Duodenal mucosa (tissue), 2 donors: ENCODE results near the gene DENND1B.

Experiments
- H3K27ac ChIP-seq: one replicate; pipeline ENCODE4 v1.7.0; 2013; ENCODE audit warnings: low read depth, low read length
- H3K27me3 ChIP-seq, 2 donors: one replicate each; pipeline ENCODE4 v1.7.0; 2013; ENCODE audit warnings: low read length in 2 of 2, control low read depth in 1 of 2; ENCODE audit not compliant: insufficient read depth in 2 of 2, control insufficient read depth in 1 of 2
- H3K36me3 ChIP-seq, 2 donors: one replicate each; pipeline ENCODE4 v1.7.0; 2013; ENCODE audit warnings: low read length in 2 of 2, control low read depth in 1 of 2; ENCODE audit not compliant: insufficient read depth in 2 of 2, control insufficient read depth in 1 of 2
- H3K4me1 ChIP-seq, 2 donors: one replicate each; pipeline ENCODE4 v1.7.0; 2013; ENCODE audit warnings: low read length in 2 of 2, control low read depth in 1 of 2; ENCODE audit not compliant: insufficient read depth in 2 of 2, control insufficient read depth in 1 of 2
- H3K4me3 ChIP-seq, 2 donors: one replicate each; pipeline ENCODE4 v1.7.0; 2013; ENCODE audit warnings: low read length in 2 of 2, low read depth in 1 of 2
- H3K9ac ChIP-seq, 2 donors: one replicate each; pipeline ENCODE4 v1.7.0; 2013; ENCODE audit warnings: low read length in 2 of 2, low read depth in 1 of 2
- H3K9me3 ChIP-seq, 2 donors: one replicate each; pipeline ENCODE4 v1.7.0; 2013; ENCODE audit warnings: low read length in 2 of 2, control low read depth in 1 of 2; ENCODE audit not compliant: control insufficient read depth in 1 of 2

Gene DENND1B, protein sequence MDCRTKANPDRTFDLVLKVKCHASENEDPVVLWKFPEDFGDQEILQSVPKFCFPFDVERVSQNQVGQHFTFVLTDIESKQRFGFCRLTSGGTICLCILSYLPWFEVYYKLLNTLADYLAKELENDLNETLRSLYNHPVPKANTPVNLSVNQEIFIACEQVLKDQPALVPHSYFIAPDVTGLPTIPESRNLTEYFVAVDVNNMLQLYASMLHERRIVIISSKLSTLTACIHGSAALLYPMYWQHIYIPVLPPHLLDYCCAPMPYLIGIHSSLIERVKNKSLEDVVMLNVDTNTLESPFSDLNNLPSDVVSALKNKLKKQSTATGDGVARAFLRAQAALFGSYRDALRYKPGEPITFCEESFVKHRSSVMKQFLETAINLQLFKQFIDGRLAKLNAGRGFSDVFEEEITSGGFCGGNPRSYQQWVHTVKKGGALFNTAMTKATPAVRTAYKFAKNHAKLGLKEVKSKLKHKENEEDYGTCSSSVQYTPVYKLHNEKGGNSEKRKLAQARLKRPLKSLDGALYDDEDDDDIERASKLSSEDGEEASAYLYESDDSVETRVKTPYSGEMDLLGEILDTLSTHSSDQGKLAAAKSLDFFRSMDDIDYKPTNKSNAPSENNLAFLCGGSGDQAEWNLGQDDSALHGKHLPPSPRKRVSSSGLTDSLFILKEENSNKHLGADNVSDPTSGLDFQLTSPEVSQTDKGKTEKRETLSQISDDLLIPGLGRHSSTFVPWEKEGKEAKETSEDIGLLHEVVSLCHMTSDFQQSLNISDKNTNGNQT

DNA sequence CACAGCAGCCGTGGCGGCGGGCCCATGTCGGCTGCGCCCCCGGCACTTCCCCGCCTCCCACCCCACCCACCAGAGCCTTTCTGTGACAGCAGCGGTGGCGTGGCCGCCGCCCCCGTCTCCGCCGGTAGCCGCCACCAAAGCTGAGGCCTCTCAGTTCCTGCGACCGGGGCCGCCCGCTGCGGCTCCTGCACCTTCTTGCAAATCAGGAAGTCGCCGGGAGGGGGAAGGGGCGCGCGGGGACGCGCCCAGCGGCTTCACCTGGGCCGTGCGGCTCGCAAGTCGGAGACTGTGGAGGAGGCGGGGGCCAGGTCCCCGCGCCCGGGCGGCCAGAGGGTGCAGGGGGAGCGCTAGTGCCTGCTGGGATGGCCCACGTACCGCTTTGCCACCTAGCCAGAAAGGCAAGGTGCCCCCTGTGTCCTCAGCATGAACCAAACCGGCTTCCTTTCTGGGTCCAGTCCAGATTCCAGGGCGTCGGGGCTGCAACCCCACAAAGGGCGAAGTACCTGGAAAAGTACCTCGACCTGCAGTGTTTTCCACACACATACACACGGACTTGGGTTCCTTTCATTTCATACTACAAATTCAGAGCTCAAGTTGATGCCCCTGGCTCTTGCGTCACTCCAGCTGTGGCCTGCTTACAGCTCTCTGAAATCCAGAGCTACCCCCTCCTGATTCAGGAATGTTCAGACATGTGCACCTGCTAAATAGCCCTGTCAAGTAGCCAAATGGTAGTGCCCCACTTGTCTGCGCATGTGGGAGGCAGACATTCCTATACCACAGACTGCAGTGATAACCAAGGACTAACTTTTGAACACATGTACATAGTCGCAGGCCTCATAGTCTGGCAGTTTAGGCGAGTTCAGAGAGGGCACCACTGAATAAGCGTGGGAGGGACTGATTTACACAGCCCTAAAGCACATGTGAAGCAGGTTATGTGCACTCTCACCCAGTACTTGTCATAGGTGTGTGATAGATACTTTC lies at the start of gene DENND1B:
DENND1B (minus strand) TSS at position 199 of the 981 bp plus-strand sequence. CDS start 325 bp downstream, outside the sequence.
- H3K27ac ChIP-seq = peak within 1 kb of the TSS; percentile 90
- H3K4me3 ChIP-seq = peak within 1 kb of the TSS; percentile 83 to 86
- no peaks in the 10 kb centered on the region for H3K9me3 ChIP-seq
- H3K27me3 ChIP-seq = no peaks in the 10 kb centered on the region
- H3K4me1 ChIP-seq = peaks cover 43 to 45% of the 10 kb centered on the region in 2 donors
- H3K9ac ChIP-seq = peak within 1 kb of the TSS; percentile 79 to 82
- H3K36me3 ChIP-seq = no peaks in the 10 kb centered on the region

- Histone ChIP-seq H3K9me3 (no peaks in the 10 kb centered on the region), H3K27me3 (no peaks in the 10 kb centered on the region), H3K4me1 (peaks cover 0 to 2% of the 10 kb centered on the region in 2 donors), H3K36me3 (no peaks in the 10 kb centered on the region), H3K4me3 (no peak overlapping the region), H3K27ac (no peak overlapping the region), H3K9ac (no peak overlapping the region)
These were observed 39.0 kb upstream of the DENND1B start for GRCh38 chr1:197814306-197814705.

DNA sequence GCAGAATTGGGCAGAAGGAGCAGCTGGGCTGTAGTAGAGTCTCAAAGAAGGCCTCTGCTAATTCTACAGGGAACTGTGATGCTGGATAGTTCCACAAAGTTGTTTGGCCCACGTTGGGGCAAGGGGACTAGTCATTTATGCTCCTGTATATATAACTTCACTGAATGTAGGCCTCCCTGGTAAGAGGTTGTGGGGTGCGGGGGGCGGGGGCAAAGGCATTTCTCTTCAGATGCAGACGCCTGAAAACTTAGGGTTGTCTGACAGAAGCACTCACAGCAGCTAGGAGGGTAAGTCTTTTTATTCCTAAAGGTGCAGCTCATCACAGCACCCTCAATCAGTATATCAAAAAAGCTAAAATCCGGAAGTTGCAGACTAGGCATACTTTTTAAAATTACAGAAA lies 38.5 kb upstream of the DENND1B start:
- no peak overlapping the region for H3K4me3 ChIP-seq
- H3K9ac ChIP-seq = no peak overlapping the region
- H3K4me1 ChIP-seq = peaks cover 3 to 7% of the 10 kb centered on the region in 2 donors
- H3K9me3 ChIP-seq = no peaks in the 10 kb centered on the region
- H3K27me3 ChIP-seq = no peaks in the 10 kb centered on the region
- no peaks in the 10 kb centered on the region for H3K36me3 ChIP-seq
- H3K27ac ChIP-seq = no peak overlapping the region

- Histone ChIP-seq H3K9me3 (no peaks in the 10 kb centered on the region), H3K36me3 (no peaks in the 10 kb centered on the region), H3K9ac (no peak overlapping the region), H3K4me3 (no peak overlapping the region), H3K27me3 (no peaks in the 10 kb centered on the region), H3K27ac (no peak overlapping the region), H3K4me1 (peaks cover 8 to 11% of the 10 kb centered on the region in 2 donors)
These were observed 36.5 kb upstream of the DENND1B start for GRCh38 chr1:197811769-197812168.

DNA sequence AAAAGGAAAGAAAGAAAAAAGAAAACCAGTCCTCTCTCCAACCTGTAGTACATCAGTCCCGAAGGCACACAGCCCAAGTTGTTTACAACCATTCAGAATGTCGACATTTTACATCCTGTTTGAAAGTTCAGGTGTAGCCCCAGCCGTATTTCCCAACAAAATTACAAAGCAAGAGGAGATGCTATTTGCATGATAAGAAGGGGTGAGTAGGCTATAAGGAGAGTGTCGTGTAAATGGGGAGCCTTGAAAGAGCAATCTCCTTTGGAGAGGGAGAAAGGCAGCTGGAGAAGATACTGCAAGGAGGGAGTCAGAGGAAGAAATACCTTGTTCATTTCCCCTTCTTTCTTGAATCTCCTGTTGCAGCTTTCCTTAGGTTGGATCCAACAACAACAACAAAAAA lies 35.5 kb upstream of the DENND1B start:
- H3K27ac ChIP-seq = no peak overlapping the region
- H3K36me3 ChIP-seq = no peaks in the 10 kb centered on the region
- no peaks in the 10 kb centered on the region for H3K27me3 ChIP-seq
- no peak overlapping the region for H3K9ac ChIP-seq
- H3K4me3 ChIP-seq = no peak overlapping the region
- H3K4me1 ChIP-seq = peaks cover 8 to 11% of the 10 kb centered on the region in 2 donors
- no peaks in the 10 kb centered on the region for H3K9me3 ChIP-seq

GRCh38 chr1:197808880-197809279 lies 33.6 kb upstream of the DENND1B start:
- Histone ChIP-seq H3K9ac (no peak overlapping the region), H3K36me3 (no peaks in the 10 kb centered on the region)

DNA sequence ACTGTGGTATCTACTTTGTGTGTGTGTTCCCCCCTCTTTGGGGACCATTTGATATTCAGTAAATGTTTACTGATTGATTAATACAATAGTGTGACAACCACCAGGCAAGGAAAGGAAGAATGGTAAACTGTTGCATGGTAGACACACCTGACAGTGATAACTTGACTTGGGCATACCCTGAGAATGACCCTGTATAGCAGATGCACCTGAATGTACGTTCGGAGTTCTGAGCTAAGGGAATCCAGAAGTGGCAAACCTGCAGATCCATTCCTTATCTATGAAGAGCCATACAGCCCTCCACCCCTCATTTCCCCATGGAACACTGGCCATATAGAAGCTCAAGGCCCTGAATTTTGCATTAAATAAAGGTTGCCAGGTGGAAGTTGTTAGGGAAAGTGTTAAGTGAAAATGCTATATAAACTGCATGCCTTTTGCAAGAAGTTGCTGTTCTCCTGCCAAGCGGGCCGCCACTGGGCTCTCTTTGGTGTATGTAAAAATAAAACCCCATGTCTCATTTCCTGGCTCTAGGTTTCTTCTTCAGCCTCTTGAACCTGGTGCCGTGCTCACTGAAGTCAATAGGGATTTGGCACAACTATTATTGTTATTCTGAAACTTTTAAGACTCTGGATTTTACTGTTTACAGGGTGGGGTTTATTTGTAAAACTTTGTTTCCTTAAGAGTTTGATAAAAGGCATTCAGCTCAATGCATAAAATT lies 32.6 kb upstream of the DENND1B start:
- Histone ChIP-seq H3K4me1 (peaks cover 8 to 11% of the 10 kb centered on the region in 2 donors), H3K4me3 (no peak overlapping the region), H3K36me3 (no peaks in the 10 kb centered on the region), H3K27me3 (no peaks in the 10 kb centered on the region), H3K9me3 (no peaks in the 10 kb centered on the region), H3K27ac (no peak overlapping the region), H3K9ac (no peak overlapping the region)

More at GRCh38 chr1:197808880-197809279, 33.6 kb upstream of the DENND1B start:
- no peaks in the 10 kb centered on the region for H3K27me3 ChIP-seq
- H3K4me1 ChIP-seq = peaks cover 8 to 11% of the 10 kb centered on the region in 2 donors
- no peaks in the 10 kb centered on the region for H3K9me3 ChIP-seq
- no peak overlapping the region for H3K4me3 ChIP-seq
- H3K27ac ChIP-seq = no peak overlapping the region

DNA sequence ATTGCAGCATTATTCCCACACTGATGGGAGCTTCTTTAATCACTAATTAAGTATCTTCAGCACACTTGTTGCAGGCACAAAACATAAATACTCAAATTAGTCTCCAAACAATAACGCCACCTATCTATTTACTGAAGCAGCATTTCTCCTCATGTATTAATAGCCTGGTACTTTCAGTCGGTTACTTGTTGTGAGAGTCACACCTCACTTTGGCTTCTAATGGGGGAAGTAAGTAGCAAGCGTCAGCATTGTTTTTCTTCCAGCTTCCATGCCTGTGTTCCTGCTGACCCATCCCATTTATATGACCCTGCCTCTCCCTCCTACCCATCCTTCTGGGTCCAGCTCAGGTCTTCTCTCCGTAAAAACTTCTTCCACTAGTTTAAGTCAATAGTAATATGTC lies 31.9 kb upstream of the DENND1B start:
- H3K4me3 ChIP-seq = no peak overlapping the region
- no peak overlapping the region for H3K27ac ChIP-seq
- H3K9me3 ChIP-seq = no peaks in the 10 kb centered on the region
- no peaks in the 10 kb centered on the region for H3K27me3 ChIP-seq
- peaks cover 8 to 11% of the 10 kb centered on the region in 2 donors for H3K4me1 ChIP-seq
- H3K36me3 ChIP-seq = no peaks in the 10 kb centered on the region
- H3K9ac ChIP-seq = no peak overlapping the region

- H3K9ac ChIP-seq = no peak overlapping the region
- H3K4me3 ChIP-seq = no peak overlapping the region
- no peaks in the 10 kb centered on the region for H3K27me3 ChIP-seq
- no peak overlapping the region for H3K27ac ChIP-seq
- H3K36me3 ChIP-seq = no peaks in the 10 kb centered on the region
- H3K4me1 ChIP-seq = peaks cover 8 to 11% of the 10 kb centered on the region in 2 donors
- H3K9me3 ChIP-seq = peaks cover under 1 to 1% of the 10 kb centered on the region in 2 donors
These were observed 31.4 kb upstream of the DENND1B start for GRCh38 chr1:197806718-197807117.
